HepG2 (cell line): ENCODE measurements around the gene RHBDD2. TPM values are rescaled to one million over a fixed set of nuclear protein-coding genes. Genes with fewer than 3 reads are reported as not detected.

Experiments used
- ATAC-seq: fragments of 200-7000 bp; cut with Tn5 transposase; 3 replicates; pipeline ENCODE4 v1.9.1; 2020; ENCODE audit warnings: mild to moderate bottlenecking, moderate library complexity
- BruUV-seq: library from RNA; stranded (reverse); fragments of 400-500 nt; replicated peaks from 2 replicates; lab custom pipeline; 2021; lab: Mats Ljungman, UMichigan
- CTCF ChIA-PET: fragments of 300-600 bp; formaldehyde crosslinking; extraction: SDS; loops from one replicate; lab custom pipeline; 2021; ENCODE audit warnings: low total read pairs, inconsistent platforms, low intra/inter-chr PET ratio; lab: Yijun Ruan, JAX
- POLR2A ChIA-PET: fragments of 350-600 bp; sonication (Branson Sonifier 250); formaldehyde crosslinking; loops from one replicate; lab custom pipeline; 2020; ENCODE audit warnings: antibody characterized with exemption, inconsistent platforms; lab: Yijun Ruan, JAX
- DNase-seq: peaks from one replicate; pipeline ENCODE4 v3.0.0-alpha.2; 2015; ENCODE audit warnings: low spot score
- FAIRE-seq: peaks from 3 replicates; lab custom pipeline; 2011; peaks lifted over from hg19 to GRCh38; lab: Jason Lieb, UNC
- H2AFZ ChIP-seq: one replicate; pipeline ENCODE4 v1.6.1; 2011; ENCODE audit warnings: low read length, inconsistent platforms
- H3K27ac ChIP-seq: fragments of 300-600 bp; 3 replicates; pipeline ENCODE4 v1.8.0; 2011; ENCODE audit warnings: mixed run types, mild to moderate bottlenecking, mixed read lengths, low read length, inconsistent platforms; ENCODE audit not compliant: insufficient read depth; ENCODE audit errors: extremely low read length
- H3K27me3 ChIP-seq, 2 experiments: fragments of 200-600 bp in 1 of 2; 2 replicates in 1 of 2; 3 replicates in 1 of 2; pipeline versions ENCODE4 v1.6.0 to v1.8.0; 2011; ENCODE audit warnings: low read length in 2 of 2, mild to moderate bottlenecking in 2 of 2, moderate library complexity in 2 of 2, inconsistent platforms in 1 of 2; ENCODE audit not compliant: insufficient read depth in 2 of 2, control insufficient read depth in 1 of 2
- H3K36me3 ChIP-seq, 2 experiments: fragments of 200-600 bp in 1 of 2; replicated peaks in 1 of 2; 2 replicates in 1 of 2; 3 replicates in 1 of 2; pipeline versions ENCODE4 v1.5.1 to v1.8.0; 2011; ENCODE audit warnings: low read length in 2 of 2, inconsistent platforms in 1 of 2; ENCODE audit not compliant: insufficient read depth in 2 of 2, control insufficient read depth in 1 of 2
- H3K4me1 ChIP-seq: 2 replicates; pipeline ENCODE4 v1.5.1; 2012; ENCODE audit warnings: low read length, inconsistent platforms; ENCODE audit not compliant: insufficient read depth
- H3K4me2 ChIP-seq: 2 replicates; pipeline ENCODE4 v1.6.0; 2011; ENCODE audit warnings: low read depth, low read length, inconsistent platforms
- H3K4me3 ChIP-seq, 3 experiments: fragments of 200-600 bp in 1 of 3; sonication (generic), shearing (Covaris generic) in 1 of 3; replicated peaks in 1 of 3; 2 replicates each; pipeline ENCODE4 v1.5.1; 2011 to 2016; ENCODE audit warnings: low read length in 3 of 3, inconsistent platforms in 2 of 3, low read depth in 2 of 3, mild to moderate bottlenecking in 2 of 3, control low read depth in 1 of 3, mixed read lengths in 1 of 3; ENCODE audit not compliant: insufficient read depth in 1 of 3
- H3K79me2 ChIP-seq: one replicate; pipeline ENCODE4 v1.6.1; 2011; ENCODE audit warnings: low read length, inconsistent platforms; ENCODE audit not compliant: insufficient read depth
- H3K9ac ChIP-seq: 2 replicates; pipeline ENCODE4 v1.6.0; 2011; ENCODE audit warnings: mild to moderate bottlenecking, low read depth, low read length, inconsistent platforms; ENCODE audit not compliant: insufficient read depth
- H3K9me3 ChIP-seq: 2 replicates; pipeline ENCODE4 v1.5.1; 2012; ENCODE audit warnings: mild to moderate bottlenecking, low read length
- H4K20me1 ChIP-seq: 2 replicates; pipeline ENCODE4 v1.6.0; 2011; ENCODE audit warnings: inconsistent platforms, mild to moderate bottlenecking, low read length, moderate library complexity; ENCODE audit not compliant: insufficient read depth
- BRF2 ChIP-seq: sonication (generic); formaldehyde crosslinking; IDR thresholded peaks from 2 replicates; pipeline ENCODE4 v1.8.1; 2022; ENCODE audit warnings: mild to moderate bottlenecking, missing genetic modification reagents
- CEBPB ChIP-seq: IDR thresholded peaks from 2 replicates; pipeline ENCODE4 v1.6.1; 2011; ENCODE audit warnings: low read depth, low read length, improper control_type of control experiment, borderline replicate concordance
- CEBPG ChIP-seq: IDR thresholded peaks from 2 replicates; pipeline ENCODE4 v1.6.1; 2016
- DBP ChIP-seq: sonication (generic); formaldehyde crosslinking; IDR thresholded peaks from 2 replicates; pipeline ENCODE4 v1.4.0; 2020; ENCODE audit warnings: missing genetic modification reagents; ENCODE audit errors: not compliant biosample characterization
- HNRNPLL ChIP-seq: fragments of 200-400 bp; formaldehyde crosslinking; IDR thresholded peaks from 2 replicates; pipeline ENCODE4 v1.6.1; 2017; ENCODE audit warnings: mild to moderate bottlenecking, low read depth, low read length; ENCODE audit not compliant: poor library complexity, severe bottlenecking
- ZNF326 ChIP-seq: sonication (generic); formaldehyde crosslinking; IDR thresholded peaks from 2 replicates; pipeline ENCODE4 v1.4.0; 2020; ENCODE audit warnings: missing genetic modification reagents, borderline replicate concordance
- WGBS: methylation state at CpG from one replicate; pipeline ENCODE4 v1.1.6; 2017; ENCODE audit warnings: low lambda C conversion rate; 5-methylcytosine and 5-hydroxymethylcytosine counted together
- in situ Hi-C: cut with HindIII; loops from 2 replicates; pipeline ENCODE4 v1.10.0; 2017; ENCODE audit warnings: low pct_unique_long_range_greater_than_20kb; ENCODE audit not compliant: extremely low pct_ligation_motif_present
- intact Hi-C: fragments of 100-400 bp; cut with micrococcal nuclease; formaldehyde crosslinking; loops from one replicate; pipeline ENCODE4 v1.10.0; 2022; ENCODE audit not compliant: unreplicated experiment
- polyA plus RNA-seq, 8 experiments: library from polyadenylated mRNA; depleted of rRNA in 3 of 8; stranded (reverse) in 7 of 8; unstranded in 1 of 8; fragments of >200 nt; fragmentation: Illumina TruSeq in 4 of 8; extraction: Trizol in 4 of 8; gene quantifications; 2 replicates each; pipeline versions ENCODE4 v1.2.1 to v1.2.3, GENCODE V29; 2011 to 2016; ENCODE audit warnings: low read depth in 4 of 8, missing spikeins in 1 of 8, mixed read lengths in 1 of 8; ENCODE audit not compliant: insufficient read depth in 1 of 8
- total RNA-seq, 5 experiments: library from RNA; depleted of rRNA; stranded (reverse); fragments of >200 nt; fragmentation: Illumina TruSeq; extraction: Trizol; gene quantifications; 2 replicates each; pipeline ENCODE4 v1.2.3, GENCODE V29; 2016; ENCODE audit warnings: low read depth in 1 of 5
- TF ChIP-seq, protein P1 (sequence below): sonication (generic); formaldehyde crosslinking; IDR thresholded peaks from 2 replicates; pipeline ENCODE4 v1.4.0; 2020; ENCODE audit warnings: missing genetic modification reagents
- TF ChIP-seq, protein P2 (sequence below): sonication (generic); formaldehyde crosslinking; IDR thresholded peaks from 2 replicates; pipeline ENCODE4 v1.5.0; 2020; ENCODE audit warnings: mild to moderate bottlenecking, missing genetic modification reagents
- TF ChIP-seq, protein P3 (sequence below), 2 experiments: sonication (generic) in 1 of 2; formaldehyde crosslinking in 1 of 2; IDR thresholded peaks; 2 replicates each; pipeline versions ENCODE4 v1.4.0 to v1.6.1; 2016 to 2020; ENCODE audit warnings: borderline replicate concordance in 1 of 2, low read depth in 1 of 2, mild to moderate bottlenecking in 1 of 2, missing genetic modification reagents in 1 of 2

Gene RHBDD2
- total and polyA plus RNA-seq, 2 of the 13 experiments (the other 11 are each of a cell fraction or from before 2014, with no cell fraction given), result 23.1 to 26.4 TPM

DNA sequence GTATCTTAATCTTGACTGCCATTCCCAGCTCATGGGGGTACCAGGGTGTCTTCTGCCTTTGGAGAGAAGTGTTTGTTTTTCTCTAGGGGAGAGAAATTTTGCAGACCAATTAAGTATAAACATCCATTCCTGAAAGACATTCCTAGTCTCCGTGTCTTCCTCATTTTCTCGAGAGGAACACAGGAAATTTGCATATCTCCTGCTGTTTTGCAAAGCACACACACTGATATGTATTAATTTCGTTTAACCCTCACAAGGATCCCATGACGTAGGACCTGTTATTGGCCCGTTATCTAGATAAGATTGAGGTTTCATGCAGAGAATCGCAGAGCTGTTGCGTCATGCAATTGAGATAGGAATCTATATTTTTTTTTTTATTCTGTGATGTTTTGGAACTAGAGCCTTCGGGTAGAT lies 944 bp downstream of the RHBDD2 start:
- peak overlapping the region; percentile 87 for H3K9ac ChIP-seq
- no peak overlapping the region for H2AFZ ChIP-seq
- H3K4me1 ChIP-seq, result peaks cover 38% of the 10 kb centered on the region
- H3K27me3 ChIP-seq, result no peaks in the 10 kb centered on the region; a peak in 1 of 5 replicates
- H3K4me2 ChIP-seq, result peak overlapping the region; percentile 96
- no peak for ATAC-seq
- TSS peak; percentile 63 for BruUV-seq
- WGBS, result 47% methylated on average over 8 of the region's 8 CpGs
- no peaks in the 10 kb centered on the region for H3K9me3 ChIP-seq
- peak overlapping the region; percentile 80 to 96 (median 92) for H3K4me3 ChIP-seq
- FAIRE-seq, result no peak
- H4K20me1 ChIP-seq, result no peaks in the 10 kb centered on the region
- peaks cover 3 to 27% of the 10 kb centered on the region in 2 experiments; a peak in 3 of 5 replicates for H3K36me3 ChIP-seq
- peak overlapping the region; percentile 70 for H3K27ac ChIP-seq
- TF ChIP-seq BRF2 (CRISPR knock-in tag) (no peak), DBP (CRISPR knock-in tag) (no peak), ZNF326 (CRISPR knock-in tag) (no peak), HNRNPLL (no peak), CEBPB (peak; percentile 46; the same call in 1 of the 2 replicates), CEBPG (0 out of 2 replicates have a peak, but pooled peaks have one; percentile 20)
- TF ChIP-seq, protein P1, sequence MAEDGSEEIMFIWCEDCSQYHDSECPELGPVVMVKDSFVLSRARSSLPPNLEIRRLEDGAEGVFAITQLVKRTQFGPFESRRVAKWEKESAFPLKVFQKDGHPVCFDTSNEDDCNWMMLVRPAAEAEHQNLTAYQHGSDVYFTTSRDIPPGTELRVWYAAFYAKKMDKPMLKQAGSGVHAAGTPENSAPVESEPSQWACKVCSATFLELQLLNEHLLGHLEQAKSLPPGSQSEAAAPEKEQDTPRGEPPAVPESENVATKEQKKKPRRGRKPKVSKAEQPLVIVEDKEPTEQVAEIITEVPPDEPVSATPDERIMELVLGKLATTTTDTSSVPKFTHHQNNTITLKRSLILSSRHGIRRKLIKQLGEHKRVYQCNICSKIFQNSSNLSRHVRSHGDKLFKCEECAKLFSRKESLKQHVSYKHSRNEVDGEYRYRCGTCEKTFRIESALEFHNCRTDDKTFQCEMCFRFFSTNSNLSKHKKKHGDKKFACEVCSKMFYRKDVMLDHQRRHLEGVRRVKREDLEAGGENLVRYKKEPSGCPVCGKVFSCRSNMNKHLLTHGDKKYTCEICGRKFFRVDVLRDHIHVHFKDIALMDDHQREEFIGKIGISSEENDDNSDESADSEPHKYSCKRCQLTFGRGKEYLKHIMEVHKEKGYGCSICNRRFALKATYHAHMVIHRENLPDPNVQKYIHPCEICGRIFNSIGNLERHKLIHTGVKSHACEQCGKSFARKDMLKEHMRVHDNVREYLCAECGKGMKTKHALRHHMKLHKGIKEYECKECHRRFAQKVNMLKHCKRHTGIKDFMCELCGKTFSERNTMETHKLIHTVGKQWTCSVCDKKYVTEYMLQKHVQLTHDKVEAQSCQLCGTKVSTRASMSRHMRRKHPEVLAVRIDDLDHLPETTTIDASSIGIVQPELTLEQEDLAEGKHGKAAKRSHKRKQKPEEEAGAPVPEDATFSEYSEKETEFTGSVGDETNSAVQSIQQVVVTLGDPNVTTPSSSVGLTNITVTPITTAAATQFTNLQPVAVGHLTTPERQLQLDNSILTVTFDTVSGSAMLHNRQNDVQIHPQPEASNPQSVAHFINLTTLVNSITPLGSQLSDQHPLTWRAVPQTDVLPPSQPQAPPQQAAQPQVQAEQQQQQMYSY (CRISPR knock-in tag), result peak; percentile 82
- TF ChIP-seq, protein P2, sequence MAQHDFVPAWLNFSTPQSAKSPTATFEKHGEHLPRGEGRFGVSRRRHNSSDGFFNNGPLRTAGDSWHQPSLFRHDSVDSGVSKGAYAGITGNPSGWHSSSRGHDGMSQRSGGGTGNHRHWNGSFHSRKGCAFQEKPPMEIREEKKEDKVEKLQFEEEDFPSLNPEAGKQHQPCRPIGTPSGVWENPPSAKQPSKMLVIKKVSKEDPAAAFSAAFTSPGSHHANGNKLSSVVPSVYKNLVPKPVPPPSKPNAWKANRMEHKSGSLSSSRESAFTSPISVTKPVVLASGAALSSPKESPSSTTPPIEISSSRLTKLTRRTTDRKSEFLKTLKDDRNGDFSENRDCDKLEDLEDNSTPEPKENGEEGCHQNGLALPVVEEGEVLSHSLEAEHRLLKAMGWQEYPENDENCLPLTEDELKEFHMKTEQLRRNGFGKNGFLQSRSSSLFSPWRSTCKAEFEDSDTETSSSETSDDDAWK, result no peak
- TF ChIP-seq, protein P3, sequence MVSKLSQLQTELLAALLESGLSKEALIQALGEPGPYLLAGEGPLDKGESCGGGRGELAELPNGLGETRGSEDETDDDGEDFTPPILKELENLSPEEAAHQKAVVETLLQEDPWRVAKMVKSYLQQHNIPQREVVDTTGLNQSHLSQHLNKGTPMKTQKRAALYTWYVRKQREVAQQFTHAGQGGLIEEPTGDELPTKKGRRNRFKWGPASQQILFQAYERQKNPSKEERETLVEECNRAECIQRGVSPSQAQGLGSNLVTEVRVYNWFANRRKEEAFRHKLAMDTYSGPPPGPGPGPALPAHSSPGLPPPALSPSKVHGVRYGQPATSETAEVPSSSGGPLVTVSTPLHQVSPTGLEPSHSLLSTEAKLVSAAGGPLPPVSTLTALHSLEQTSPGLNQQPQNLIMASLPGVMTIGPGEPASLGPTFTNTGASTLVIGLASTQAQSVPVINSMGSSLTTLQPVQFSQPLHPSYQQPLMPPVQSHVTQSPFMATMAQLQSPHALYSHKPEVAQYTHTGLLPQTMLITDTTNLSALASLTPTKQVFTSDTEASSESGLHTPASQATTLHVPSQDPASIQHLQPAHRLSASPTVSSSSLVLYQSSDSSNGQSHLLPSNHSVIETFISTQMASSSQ (IDR thresholded peaks at IDR 0.05; ENCODE audit: low read depth), result no peak
- TF ChIP-seq, protein P3 (CRISPR knock-in tag; IDR thresholded peaks at IDR 0.05; ENCODE audit: borderline replicate concordance), result no peak
- intact Hi-C loops (no loop called here), in situ Hi-C loops (loop anchor here (5.0 kb wide), 2 partner anchors 38 to 83 kb away; partner anchors contain the start of gene POR)
- ChIA-PET POLR2A (interaction anchor here (1.6 to 2.3 kb wide), 2 partner anchors 35 to 41 kb away, joined by 4 to 14 read pairs; partner anchors contain the start of gene POR), CTCF (no interaction called here)
- H3K79me2 ChIP-seq, result peaks cover 17% of the 10 kb centered on the region
- DNase-seq, result no peak
